Spleen (tissue), 11 donors: ENCODE results near the gene RNF13. TPM values are rescaled to one million over a fixed set of nuclear protein-coding genes. Genes with fewer than 3 reads are reported as not detected.
"Not testable (repeated sequence)": the region's sequence is repeated elsewhere in the genome, so short reads cannot be mapped to it uniquely, and the experiment has no call there.

ENCODE experiments used
- DNase-seq: peaks from one replicate; pipeline ENCODE4 v3.0.0-alpha.2; 2020
- H3K27ac ChIP-seq, 8 donors: fragments of 200-600 bp; sonication (generic) in 7 of 8; 1 replicate in 4 of 8; 2 replicates in 4 of 8; pipeline versions ENCODE4 v1.5.0 to v1.8.0; 2016 to 2021; ENCODE audit warnings: inconsistent platforms in 4 of 8, mild to moderate bottlenecking in 4 of 8, moderate library complexity in 1 of 8
- H3K27me3 ChIP-seq, 7 donors: fragments of 200-600 bp; sonication (generic) in 6 of 7; replicated peaks in 1 of 7; 1 replicate in 4 of 7; 2 replicates in 3 of 7; pipeline versions ENCODE4 v1.5.0 to v1.8.0; 2016 to 2021; ENCODE audit warnings: inconsistent platforms in 3 of 7, mild to moderate bottlenecking in 1 of 7
- H3K36me3 ChIP-seq, 6 donors: fragments of 200-600 bp; sonication (generic) in 5 of 6; 1 replicate in 4 of 6; 2 replicates in 2 of 6; pipeline versions ENCODE4 v1.5.0 to v1.8.0; 2016 to 2021; ENCODE audit warnings: inconsistent platforms in 2 of 6
- H3K4me1 ChIP-seq, 6 donors: fragments of 200-600 bp; sonication (generic) in 5 of 6; 1 replicate in 3 of 6; 2 replicates in 3 of 6; pipeline versions ENCODE4 v1.5.0 to v1.8.0; 2016 to 2021; ENCODE audit warnings: inconsistent platforms in 3 of 6
- H3K4me3 ChIP-seq, 8 donors: fragments of 200-600 bp; sonication (generic) in 7 of 8; 1 replicate in 4 of 8; 2 replicates in 4 of 8; pipeline versions ENCODE4 v1.5.0 to v1.8.0; 2016 to 2021; ENCODE audit warnings: inconsistent platforms in 4 of 8, mild to moderate bottlenecking in 4 of 8, moderate library complexity in 2 of 8
- H3K9me3 ChIP-seq, 8 donors: fragments of 200-600 bp; sonication (generic) in 7 of 8; 1 replicate in 4 of 8; 2 replicates in 4 of 8; pipeline versions ENCODE4 v1.5.0 to v1.8.0; 2016 to 2021; ENCODE audit warnings: inconsistent platforms in 4 of 8
- CTCF ChIP-seq, 11 experiments: fragments of 200-600 bp in 7 of 11; fragments of 450-650 bp in 4 of 11; sonication (generic) in 4 of 11; IDR thresholded peaks in 8 of 11; conservative IDR thresholded peaks in 3 of 11; 1 replicate in 7 of 11; 2 replicates in 4 of 11; pipeline versions ENCODE4 v1.4.0 to v1.8.0; 2016 to 2021; ENCODE audit warnings: antibody characterized with exemption in 11 of 11, inconsistent platforms in 4 of 11, mild to moderate bottlenecking in 1 of 11
- POLR2A ChIP-seq, 3 donors: fragments of 450-650 bp; IDR thresholded peaks; one replicate each; pipeline ENCODE4 v1.5.1; 2017; ENCODE audit warnings: antibody characterized with exemption in 3 of 3, mild to moderate bottlenecking in 1 of 3
- POLR2AphosphoS5 ChIP-seq, 3 donors: sonication (generic); formaldehyde crosslinking; IDR thresholded peaks; one replicate each; pipeline ENCODE4 v1.5.1; 2017; ENCODE audit warnings: antibody characterized with exemption in 3 of 3
- WGBS, 5 donors: extraction: QIAGEN DNeasy Blood & Tissue Kit in 3 of 5; methylation state at CpG; one replicate each; pipeline versions ENCODE4 v1.1.5 to v1.1.7; 2013 to 2018; 5-methylcytosine and 5-hydroxymethylcytosine counted together
- intact Hi-C: fragments of 100-400 bp; cut with DNase I; formaldehyde crosslinking; loops from one replicate; pipeline ENCODE4 v1.15.0; 2023; ENCODE audit warnings: low total_unique reads
- polyA plus RNA-seq, 3 donors: library from polyadenylated mRNA; stranded (reverse); fragments of 200-250 nt; gene quantifications; one replicate each; pipeline ENCODE4 v1.2.1, GENCODE V29; 2013
- total RNA-seq, 7 donors: library from RNA; depleted of rRNA in 3 of 7; stranded (reverse); fragments of >200 nt in 3 of 7; fragmentation: NEBNext Ultra II Directional in 4 of 7; extraction: Animal tissue kit (Norgen Biotek cat#: 25700) in 4 of 7; gene quantifications; one replicate each; pipeline versions ENCODE4 v1.1.0 to v1.2.1, GENCODE V29; 2016 to 2021
- donor health status: healthy with polysubstance abuse.
- donor health status: DM: no; HTN: no; CAD: no; lungs with moderate emphysema.
- donor health status: DM: no; HTN: no; CAD: no.
- donor health status: Bipolar disorder and iron deficiency.
- donor health status: healthy.
- donor health status: DM: no; HTN: no; CAD: no.
- donor health status: DM: yes; HTN: yes; CAD: no.

The RNF13 gene
- total and polyA plus RNA-seq, 10 donors, result 30.7 to 137 (median 111) TPM

- TF ChIP-seq POLR2AphosphoS5 (IDR thresholded peaks at IDR 0.05) (no peak), CTCF (IDR thresholded peaks at IDR 0.05 in 8 of 11, conservative IDR thresholded peaks at IDR 0.05 in 3 of 11) (no peak), POLR2A (IDR thresholded peaks at IDR 0.05) (no peak)
- Histone ChIP-seq H3K36me3 (peaks cover 0 to 26% (median 0%) of the 10 kb centered on the region in 6 donors), H3K4me3 (no peak overlapping the region), H3K27me3 (no peaks in the 10 kb centered on the region), H3K4me1 (peaks cover 0 to 32% (median 12%) of the 10 kb centered on the region in 6 donors), H3K9me3 (peaks cover 7 to 51% (median 39%) of the 10 kb centered on the region in 8 donors), H3K27ac (no peak overlapping the region)
- intact Hi-C loops, result no loop called here
- 92 to 100% (median 97%) methylated on average over 1 of the region's 1 CpG for WGBS, 5 donors
- no peak for DNase-seq
Measured at GRCh38 chr3:149828390-149828789, 15.4 kb downstream of the RNF13 start.

GRCh38 chr3:149829631-149830030 lies 16.6 kb downstream of the RNF13 start:
- H3K4me3 ChIP-seq, intact Hi-C loops, H3K27ac ChIP-seq, DNase-seq, H3K27me3 ChIP-seq: not testable (repeated sequence)
- 88 to 94% (median 92%) methylated on average over 4 of the region's 4 CpGs for WGBS, 5 donors
- peaks cover 7 to 58% (median 50%) of the 10 kb centered on the region in 8 donors for H3K9me3 ChIP-seq
- H3K4me1 ChIP-seq, result peaks cover 0 to 24% (median 8%) of the 10 kb centered on the region in 6 donors
- peaks cover 0 to 33% (median 0%) of the 10 kb centered on the region in 6 donors for H3K36me3 ChIP-seq

- intact Hi-C loops, result no loop called here
Measured at GRCh38 chr3:149830902-149831301, 17.9 kb downstream of the RNF13 start.

GRCh38 chr3:149831321-149831720 lies 18.3 kb downstream of the RNF13 start:
- Histone ChIP-seq H3K36me3 (peaks cover 0 to 39% (median 0%) of the 10 kb centered on the region in 6 donors), H3K4me1 (peaks cover 0 to 11% (median 2%) of the 10 kb centered on the region in 6 donors), H3K27ac (no peak overlapping the region), H3K9me3 (peaks cover 7 to 75% (median 65%) of the 10 kb centered on the region in 8 donors), H3K27me3 (no peaks in the 10 kb centered on the region), H3K4me3 (no peak overlapping the region)
- no peak for TF ChIP-seq POLR2AphosphoS5 (IDR thresholded peaks at IDR 0.05)
- TF ChIP-seq POLR2A (IDR thresholded peaks at IDR 0.05), result no peak
- no peak for TF ChIP-seq CTCF (IDR thresholded peaks at IDR 0.05 in 8 of 11, conservative IDR thresholded peaks at IDR 0.05 in 3 of 11)
- DNase-seq, result no peak
- 98 to 100% (median 99%) methylated on average over 4 of the region's 4 CpGs for WGBS, 5 donors
- intact Hi-C loops, result no loop called here

More at GRCh38 chr3:149830902-149831301, 17.9 kb downstream of the RNF13 start:
- Histone ChIP-seq H3K27me3 (no peaks in the 10 kb centered on the region), H3K36me3 (peaks cover 0 to 36% (median 0%) of the 10 kb centered on the region in 6 donors), H3K9me3 (peaks cover 7 to 70% (median 61%) of the 10 kb centered on the region in 8 donors), H3K4me3 (no peak overlapping the region), H3K4me1 (peaks cover 0 to 13% (median 4%) of the 10 kb centered on the region in 6 donors), H3K27ac (no peak overlapping the region)
- WGBS, 5 donors, result 90 to 98% (median 94%) methylated on average over 2 of the region's 2 CpGs
- no peak for DNase-seq
- TF ChIP-seq POLR2A (IDR thresholded peaks at IDR 0.05) (no peak), CTCF (IDR thresholded peaks at IDR 0.05 in 8 of 11, conservative IDR thresholded peaks at IDR 0.05 in 3 of 11) (no peak), POLR2AphosphoS5 (IDR thresholded peaks at IDR 0.05) (no peak)
